ENCODE measurements around the gene PLA2G2D.

Gene PLA2G2D

GRCh38 chr1:20089328-20090077, 29.8 kb downstream of the PLA2G2D start (continued):
- no peak for TF ChIP-seq POU6F1 (CRISPR knock-in tag; IDR thresholded peaks at IDR 0.05; ENCODE audit: borderline replicate concordance, low read depth)
- no peak for TF ChIP-seq ZC3H10 (CRISPR knock-in tag; IDR thresholded peaks at IDR 0.05)

GRCh38 chr1:20087668-20088067, 31.7 kb downstream of the PLA2G2D start:
- ATAC-seq = no peak
- TF ChIP-seq ZC3H10 (CRISPR knock-in tag; IDR thresholded peaks at IDR 0.05) (no peak), GLIS3 (CRISPR knock-in tag; IDR thresholded peaks at IDR 0.05) (no peak), ESRRG (CRISPR knock-in tag; IDR thresholded peaks at IDR 0.05) (no peak), TSHZ2 (CRISPR knock-in tag; IDR thresholded peaks at IDR 0.05) (no peak), OSR1 (CRISPR knock-in tag; IDR thresholded peaks at IDR 0.05) (no peak), ZFP30 (CRISPR knock-in tag; IDR thresholded peaks at IDR 0.05) (no peak), PATZ1 (CRISPR knock-in tag; IDR thresholded peaks at IDR 0.05; ENCODE audit: borderline replicate concordance) (no peak), RARB (CRISPR knock-in tag; IDR thresholded peaks at IDR 0.05) (no peak), CREB5 (CRISPR knock-in tag; IDR thresholded peaks at IDR 0.05; ENCODE audit: low read depth) (no peak), BACH2 (CRISPR knock-in tag; IDR thresholded peaks at IDR 0.05; ENCODE audit: borderline replicate concordance) (no peak), ZNF565 (CRISPR knock-in tag; conservative IDR thresholded peaks at IDR 0.05; ENCODE audit: low read depth) (no peak)

GRCh38 chr1:20086800-20087199, 32.5 kb downstream of the PLA2G2D start:
- TF ChIP-seq TOX (CRISPR knock-in tag; IDR thresholded peaks at IDR 0.05; ENCODE audit: borderline replicate concordance) (no peak), SNAI2 (CRISPR knock-in tag; IDR thresholded peaks at IDR 0.05) (no peak), ISL1 (CRISPR knock-in tag; IDR thresholded peaks at IDR 0.05) (no peak), RARB (CRISPR knock-in tag; IDR thresholded peaks at IDR 0.05) (no peak), ESRRG (CRISPR knock-in tag; IDR thresholded peaks at IDR 0.05) (no peak), POU6F1 (CRISPR knock-in tag; IDR thresholded peaks at IDR 0.05; ENCODE audit: borderline replicate concordance, low read depth) (no peak)
- no peak for ATAC-seq

GRCh38 chr1:20083178-20083944, 36.0 kb downstream of the PLA2G2D start:
- no peak for ATAC-seq
- TF ChIP-seq CREB5 (CRISPR knock-in tag; IDR thresholded peaks at IDR 0.05; ENCODE audit: low read depth) (no peak), POU6F1 (CRISPR knock-in tag; IDR thresholded peaks at IDR 0.05; ENCODE audit: borderline replicate concordance, low read depth) (no peak), OSR1 (CRISPR knock-in tag; IDR thresholded peaks at IDR 0.05) (no peak), CSRNP3 (CRISPR knock-in tag; IDR thresholded peaks at IDR 0.05) (no peak), PATZ1 (CRISPR knock-in tag; IDR thresholded peaks at IDR 0.05; ENCODE audit: borderline replicate concordance) (no peak)
